Uterus (tissue), 2 donors: ENCODE measurements around the gene NUP88.

Experiments
- POLR2A ChIP-seq, 2 donors: fragments of 450-650 bp; IDR thresholded peaks; one replicate each; pipeline ENCODE4 v1.6.1; 2016; ENCODE audit warnings: antibody characterized with exemption in 2 of 2, mild to moderate bottlenecking in 1 of 2, moderate library complexity in 1 of 2
- TF ChIP-seq, protein P1 (sequence below), 4 experiments: fragments of 200-600 bp in 2 of 4; fragments of 450-650 bp in 2 of 4; sonication (generic) in 2 of 4; IDR thresholded peaks; one replicate each; pipeline ENCODE4 v1.5.1; 2016 to 2019; ENCODE audit warnings: antibody characterized with exemption in 4 of 4, mild to moderate bottlenecking in 2 of 4, moderate library complexity in 1 of 4

DNA sequence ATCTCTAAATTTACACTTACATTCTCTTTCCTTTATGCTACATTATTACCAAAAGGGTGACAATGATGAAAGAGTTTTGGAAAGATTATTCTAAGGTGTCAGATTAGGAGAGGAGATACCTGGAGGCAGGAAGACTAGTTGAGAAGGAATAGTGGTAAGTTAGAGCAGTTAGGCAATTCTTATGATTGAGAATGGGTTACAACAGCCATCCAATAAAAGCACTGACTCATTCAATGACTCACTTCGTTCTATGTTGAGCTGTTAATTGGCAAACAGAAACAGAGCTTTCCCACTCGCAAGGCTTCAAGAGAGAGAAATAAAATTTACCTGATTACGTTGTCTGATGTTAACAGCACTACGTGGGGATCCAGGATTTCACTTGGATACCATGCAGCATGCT, 5.8 kb downstream of the NUP88 start:
- TF ChIP-seq, protein P1, sequence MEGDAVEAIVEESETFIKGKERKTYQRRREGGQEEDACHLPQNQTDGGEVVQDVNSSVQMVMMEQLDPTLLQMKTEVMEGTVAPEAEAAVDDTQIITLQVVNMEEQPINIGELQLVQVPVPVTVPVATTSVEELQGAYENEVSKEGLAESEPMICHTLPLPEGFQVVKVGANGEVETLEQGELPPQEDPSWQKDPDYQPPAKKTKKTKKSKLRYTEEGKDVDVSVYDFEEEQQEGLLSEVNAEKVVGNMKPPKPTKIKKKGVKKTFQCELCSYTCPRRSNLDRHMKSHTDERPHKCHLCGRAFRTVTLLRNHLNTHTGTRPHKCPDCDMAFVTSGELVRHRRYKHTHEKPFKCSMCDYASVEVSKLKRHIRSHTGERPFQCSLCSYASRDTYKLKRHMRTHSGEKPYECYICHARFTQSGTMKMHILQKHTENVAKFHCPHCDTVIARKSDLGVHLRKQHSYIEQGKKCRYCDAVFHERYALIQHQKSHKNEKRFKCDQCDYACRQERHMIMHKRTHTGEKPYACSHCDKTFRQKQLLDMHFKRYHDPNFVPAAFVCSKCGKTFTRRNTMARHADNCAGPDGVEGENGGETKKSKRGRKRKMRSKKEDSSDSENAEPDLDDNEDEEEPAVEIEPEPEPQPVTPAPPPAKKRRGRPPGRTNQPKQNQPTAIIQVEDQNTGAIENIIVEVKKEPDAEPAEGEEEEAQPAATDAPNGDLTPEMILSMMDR (IDR thresholded peaks at IDR 0.05): no peak
- no peak for TF ChIP-seq POLR2A (IDR thresholded peaks at IDR 0.05)
